Stimulated activated CD4-positive, alpha-beta T cell treated with anti-CD3 and anti-CD28 coated beads, Interleukin-15, amount 100 ng/mL, for 1 hour (primary cell): Measurements from ENCODE around the gene AGBL4.

Source experiments
- DNase-seq, 2 donors: peaks; one replicate each; pipeline ENCODE4 v3.0.0-alpha.2; 2020; ENCODE audit warnings: low read depth in 1 of 2, low spot score in 1 of 2

The AGBL4 gene

GRCh38 chr1:48784301-48784700, 1239.5 kb downstream of the AGBL4 start:
- no peak for DNase-seq

GRCh38 chr1:48777219-48777895, 1246.4 kb downstream of the AGBL4 start:
- DNase-seq, result no peak

GRCh38 chr1:48776393-48777218, 1247.1 kb downstream of the AGBL4 start, which contains the start of gene BEND5:
Gene BEND5 (minus strand): TSS chr1:48776891. CDS start chr1:48776831, 60 bp downstream.
- DNase-seq, result peak; percentile 5 to 22

- no peak for DNase-seq
Observed at GRCh38 chr1:48775831-48776392, 1247.8 kb downstream of the AGBL4 start.

GRCh38 chr1:48773133-48773532, 1250.6 kb downstream of the AGBL4 start:
- no peak for DNase-seq

- DNase-seq, result no peak
Observed at GRCh38 chr1:48772211-48772610, 1251.5 kb downstream of the AGBL4 start.

GRCh38 chr1:48771561-48771960, 1252.2 kb downstream of the AGBL4 start:
- no peak for DNase-seq

GRCh38 chr1:48767975-48768510, 1255.7 kb downstream of the AGBL4 start:
- no peak for DNase-seq

GRCh38 chr1:48765335-48765734, 1258.4 kb downstream of the AGBL4 start:
- no peak for DNase-seq

GRCh38 chr1:48761986-48762385, 1261.8 kb downstream of the AGBL4 start:
- DNase-seq, result no peak

- DNase-seq, result no peak
Observed at GRCh38 chr1:48761411-48761810, 1262.3 kb downstream of the AGBL4 start.

- no peak for DNase-seq
Observed at GRCh38 chr1:48760857-48761256, 1262.9 kb downstream of the AGBL4 start.

GRCh38 chr1:48758976-48759375, 1264.8 kb downstream of the AGBL4 start:
- DNase-seq, result no peak

- DNase-seq, result no peak
Observed at GRCh38 chr1:48757363-48757762, 1266.4 kb downstream of the AGBL4 start.

- DNase-seq, result no peak
Observed at GRCh38 chr1:48756683-48757316, 1267.0 kb downstream of the AGBL4 start.

- no peak for DNase-seq
Observed at GRCh38 chr1:48753293-48753692, 1270.5 kb downstream of the AGBL4 start.

- DNase-seq, result no peak
Observed at GRCh38 chr1:48750109-48750508, 1273.6 kb downstream of the AGBL4 start.

- DNase-seq, result no peak
Observed at GRCh38 chr1:48749068-48749467, 1274.7 kb downstream of the AGBL4 start.

- DNase-seq, result no peak
Observed at GRCh38 chr1:48746906-48747305, 1276.8 kb downstream of the AGBL4 start.

GRCh38 chr1:48744032-48744431, 1279.7 kb downstream of the AGBL4 start:
- DNase-seq, result no peak

- DNase-seq, result no peak
Observed at GRCh38 chr1:48743480-48743879, 1280.3 kb downstream of the AGBL4 start.
